NCI-H345 treated with DMSO at 0.1 percent for 48 hours (cell line): ENCODE results near the gene KIAA2012.

Source experiments
- DNase-seq: peaks from one replicate; lab custom pipeline; 2025; ENCODE audit not compliant: unreplicated experiment; lab: John Stamatoyannopoulos, UW

The KIAA2012 gene

GRCh38 chr2:202072737-202073401 is at the start of gene KIAA2012:
TSS of gene KIAA2012 (plus strand) at chr2:202073255. CDS start at chr2:202073628, 373 bp downstream.
- no peak for DNase-seq

GRCh38 chr2:202023904-202024266 is 49.2 kb upstream of the KIAA2012 start:
- DNase-seq, result no peak

DNA sequence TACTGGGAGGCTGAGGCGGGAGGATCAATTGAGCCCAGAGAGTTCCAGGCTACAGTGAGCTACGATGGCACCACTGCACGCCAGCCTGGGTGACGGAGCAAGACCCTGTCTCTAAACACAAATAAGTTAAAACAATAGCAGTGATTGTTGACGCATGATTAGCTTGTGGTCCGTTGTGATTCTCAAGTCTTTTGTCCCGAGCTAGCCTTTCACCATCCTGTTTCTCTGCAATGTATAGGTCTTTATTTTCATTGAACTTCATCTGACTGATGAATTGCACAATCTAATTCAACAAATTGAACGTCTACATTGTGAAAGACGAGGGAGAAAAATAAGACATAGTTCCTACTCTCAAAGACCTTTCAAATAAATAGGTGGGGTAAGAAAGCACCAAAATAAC is 48.2 kb upstream of the KIAA2012 start:
- no peak for DNase-seq

GRCh38 chr2:202025816-202026215 is 47.2 kb upstream of the KIAA2012 start:
- no peak for DNase-seq

DNA sequence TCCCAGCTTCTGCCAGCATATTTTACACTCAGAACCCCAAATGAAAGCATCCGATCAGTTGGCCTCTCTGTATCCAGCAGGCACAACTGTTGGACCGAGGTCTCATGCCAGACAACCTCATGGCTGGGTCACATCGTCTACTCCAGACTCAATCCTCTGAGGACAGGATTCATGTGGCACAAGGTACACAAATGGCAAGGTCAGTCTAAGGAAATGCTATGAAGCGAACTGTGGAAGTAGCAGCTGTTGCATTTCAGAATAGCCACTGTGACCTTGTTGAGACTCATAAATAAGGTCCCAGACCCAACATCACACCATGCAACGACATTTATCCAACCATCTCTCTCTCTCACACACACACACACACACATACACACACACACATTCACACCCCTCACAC is 46.5 kb upstream of the KIAA2012 start:
- no peak for DNase-seq

GRCh38 chr2:202030691-202031090 is 42.4 kb upstream of the KIAA2012 start:
- no peak for DNase-seq

DNA sequence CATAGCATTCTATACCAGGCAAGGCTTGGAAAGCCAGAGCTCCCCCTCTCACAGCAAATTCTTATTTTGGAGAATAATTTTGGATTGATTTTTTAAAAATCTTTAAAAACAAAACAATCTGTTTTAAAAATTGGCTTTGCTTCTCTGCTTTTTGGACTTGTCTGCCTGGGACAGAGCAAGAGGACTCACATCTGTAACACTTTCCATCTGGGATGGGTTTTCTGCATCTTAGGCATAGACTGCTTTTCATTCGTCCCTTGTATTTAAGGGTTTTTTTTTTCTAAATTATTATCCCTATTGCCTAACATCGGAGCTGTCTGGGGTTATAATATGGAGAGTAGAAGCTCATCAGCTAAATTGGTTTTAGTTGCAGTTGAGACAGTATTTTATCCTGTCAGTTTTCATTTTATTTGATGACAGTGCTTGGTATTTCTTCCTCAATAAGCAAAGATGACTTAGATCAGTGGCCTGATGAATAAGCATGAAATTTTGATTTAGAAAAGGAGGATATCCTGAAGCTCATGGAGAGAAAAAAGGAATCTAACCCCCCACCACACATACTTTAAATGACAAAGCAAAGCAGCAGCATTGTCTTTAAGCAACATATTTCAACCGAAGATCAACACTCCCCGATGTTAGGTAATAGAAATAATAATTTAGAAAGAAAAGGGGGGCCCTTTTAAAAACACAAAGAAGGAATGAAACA is 41.7 kb upstream of the KIAA2012 start:
- DNase-seq, result no peak

- no peak for DNase-seq
Observed at GRCh38 chr2:202032846-202033316, 40.2 kb upstream of the KIAA2012 start.

DNA sequence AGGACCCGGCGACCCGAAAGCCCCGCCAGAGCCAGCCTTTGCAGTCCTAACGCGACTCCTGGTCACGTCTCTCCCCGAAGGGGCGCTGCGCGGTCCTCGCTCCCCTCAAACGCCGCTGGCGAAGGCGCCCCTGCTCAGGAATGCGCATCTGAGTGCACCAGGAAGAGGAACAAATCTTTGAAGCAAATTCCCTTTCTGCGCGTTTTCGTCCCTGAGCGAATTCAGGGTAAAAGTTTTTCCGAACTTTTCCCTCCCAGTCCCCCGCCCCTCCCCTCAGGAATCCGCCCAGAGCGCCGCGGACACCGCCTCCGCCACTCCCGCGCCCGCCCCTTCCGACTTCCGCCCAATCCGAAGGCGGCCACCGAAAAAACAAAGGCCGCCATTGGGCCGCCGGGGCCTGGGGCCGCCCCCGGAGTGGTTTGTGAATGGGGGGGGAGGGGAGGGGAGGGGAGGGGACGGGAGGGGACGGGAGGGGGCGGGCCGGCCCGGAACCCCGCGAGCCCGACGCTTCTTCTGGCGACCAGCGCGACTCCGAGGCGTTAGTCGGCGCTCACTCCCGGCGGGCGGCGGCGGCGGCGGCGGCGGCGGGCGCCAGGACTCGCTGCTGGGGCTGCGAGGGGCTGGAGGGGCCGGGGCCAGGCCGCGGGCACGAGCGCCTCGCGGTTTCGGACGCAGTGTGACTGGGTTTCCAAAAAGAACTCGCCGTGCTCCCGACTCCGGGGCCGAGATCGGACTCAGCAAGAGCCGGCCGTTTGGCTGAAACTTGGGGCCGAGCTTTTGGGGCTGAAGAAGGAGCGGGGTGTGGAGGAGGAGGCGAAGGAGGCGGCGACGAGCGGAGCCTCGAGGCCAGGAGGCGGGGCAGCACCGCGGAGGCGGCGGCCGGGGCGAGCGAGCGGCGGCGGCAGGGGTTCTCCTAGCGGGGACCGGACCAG is 39.5 kb upstream of the KIAA2012 start, which contains the start of gene FZD7:
Gene FZD7 (plus strand): TSS at position 539 of the 932 bp plus-strand sequence. CDS start 793 bp downstream, outside the sequence.
- DNase-seq, result peak; percentile 43

- DNase-seq, result peak; percentile 19
Observed at GRCh38 chr2:202034249-202035088, 38.6 kb upstream of the KIAA2012 start.

- DNase-seq, result no peak
Observed at GRCh38 chr2:202035089-202035940, 37.7 kb upstream of the KIAA2012 start.

GRCh38 chr2:202035941-202036372 is 37.1 kb upstream of the KIAA2012 start:
- no peak for DNase-seq

GRCh38 chr2:202036601-202037037 is 36.4 kb upstream of the KIAA2012 start:
- no peak for DNase-seq

DNA sequence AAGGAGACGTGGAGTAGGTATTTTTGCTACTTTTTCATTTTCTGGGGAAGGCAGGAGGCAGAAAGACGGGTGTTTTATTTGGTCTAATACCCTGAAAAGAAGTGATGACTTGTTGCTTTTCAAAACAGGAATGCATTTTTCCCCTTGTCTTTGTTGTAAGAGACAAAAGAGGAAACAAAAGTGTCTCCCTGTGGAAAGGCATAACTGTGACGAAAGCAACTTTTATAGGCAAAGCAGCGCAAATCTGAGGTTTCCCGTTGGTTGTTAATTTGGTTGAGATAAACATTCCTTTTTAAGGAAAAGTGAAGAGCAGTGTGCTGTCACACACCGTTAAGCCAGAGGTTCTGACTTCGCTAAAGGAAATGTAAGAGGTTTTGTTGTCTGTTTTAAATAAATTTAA is 36.0 kb upstream of the KIAA2012 start:
- no peak for DNase-seq

DNA sequence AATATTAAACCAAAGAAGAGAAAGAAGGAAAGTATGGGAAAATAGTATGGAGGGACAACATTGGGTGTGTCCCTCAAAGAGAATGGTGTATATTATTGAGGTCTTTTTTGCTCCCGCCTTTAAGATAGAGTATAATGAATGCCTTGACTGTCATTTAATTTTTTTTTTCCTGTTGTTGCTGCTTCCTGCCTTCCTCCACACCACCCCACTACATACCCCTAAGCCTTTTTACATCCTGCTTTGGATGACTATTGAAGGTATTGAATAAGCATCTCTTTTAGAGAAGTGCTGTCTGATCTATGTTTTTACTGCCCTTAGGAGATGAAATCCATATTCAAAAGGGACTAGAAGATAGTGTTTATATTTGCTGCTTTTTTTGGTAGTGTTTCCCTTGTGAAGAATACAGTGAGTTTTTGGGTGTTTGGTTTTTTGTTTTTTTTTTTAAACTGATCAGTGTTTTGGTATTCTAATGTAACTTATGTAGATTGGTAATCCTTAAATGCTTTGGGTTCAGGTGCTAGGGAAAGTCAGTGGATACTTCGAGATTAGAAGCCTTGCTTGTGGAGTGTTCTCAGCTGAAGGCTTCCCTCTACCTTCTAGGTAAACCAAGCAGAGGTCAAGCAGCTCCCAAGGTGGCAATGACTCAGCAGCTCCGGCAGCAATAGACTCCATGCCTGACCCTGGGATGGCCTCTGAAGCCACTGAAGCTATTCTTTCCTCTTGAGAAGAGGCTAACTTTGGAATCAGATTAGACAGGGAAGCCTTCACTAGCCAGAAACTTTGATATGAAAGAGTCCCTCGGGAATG is 34.4 kb upstream of the KIAA2012 start:
- DNase-seq, result no peak

DNA sequence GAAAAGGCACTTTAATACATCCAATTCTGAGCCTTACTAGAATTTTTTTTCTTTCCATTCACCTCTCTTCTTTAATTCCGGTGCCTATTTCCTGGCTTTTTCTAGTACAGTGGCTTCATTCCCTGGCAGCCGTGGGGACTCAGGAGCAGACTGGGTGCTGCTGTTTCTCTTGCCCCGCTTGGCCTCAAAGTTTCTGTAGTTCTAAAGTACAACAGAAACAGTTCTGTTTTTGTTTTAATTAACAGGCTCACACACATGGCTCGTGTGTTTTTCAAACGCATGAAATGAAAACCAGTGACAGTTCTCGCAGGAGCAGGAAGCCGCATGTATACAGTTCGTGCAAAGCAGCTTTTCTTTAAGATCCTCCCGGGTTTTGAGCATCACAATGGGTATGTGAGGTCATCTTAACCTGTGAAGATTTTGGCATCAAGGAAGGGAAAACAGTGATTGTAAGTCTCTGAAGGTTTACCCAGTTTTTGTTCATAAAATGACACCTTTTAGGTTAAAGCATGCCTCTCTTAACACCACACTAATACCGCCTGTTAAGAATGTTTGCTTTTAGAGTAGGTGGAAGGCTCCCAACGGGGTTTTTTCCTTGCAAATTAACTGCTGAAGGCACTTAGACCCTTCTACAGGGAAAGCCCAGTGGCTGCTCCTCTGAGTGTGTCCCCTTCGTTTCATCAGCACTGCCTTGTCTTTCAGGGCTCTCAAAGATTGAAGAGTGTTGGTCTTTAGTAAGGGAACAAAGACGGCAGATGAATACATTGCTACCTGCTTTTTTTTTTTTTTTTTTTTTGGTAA is 33.6 kb upstream of the KIAA2012 start:
- DNase-seq, result no peak

DNA sequence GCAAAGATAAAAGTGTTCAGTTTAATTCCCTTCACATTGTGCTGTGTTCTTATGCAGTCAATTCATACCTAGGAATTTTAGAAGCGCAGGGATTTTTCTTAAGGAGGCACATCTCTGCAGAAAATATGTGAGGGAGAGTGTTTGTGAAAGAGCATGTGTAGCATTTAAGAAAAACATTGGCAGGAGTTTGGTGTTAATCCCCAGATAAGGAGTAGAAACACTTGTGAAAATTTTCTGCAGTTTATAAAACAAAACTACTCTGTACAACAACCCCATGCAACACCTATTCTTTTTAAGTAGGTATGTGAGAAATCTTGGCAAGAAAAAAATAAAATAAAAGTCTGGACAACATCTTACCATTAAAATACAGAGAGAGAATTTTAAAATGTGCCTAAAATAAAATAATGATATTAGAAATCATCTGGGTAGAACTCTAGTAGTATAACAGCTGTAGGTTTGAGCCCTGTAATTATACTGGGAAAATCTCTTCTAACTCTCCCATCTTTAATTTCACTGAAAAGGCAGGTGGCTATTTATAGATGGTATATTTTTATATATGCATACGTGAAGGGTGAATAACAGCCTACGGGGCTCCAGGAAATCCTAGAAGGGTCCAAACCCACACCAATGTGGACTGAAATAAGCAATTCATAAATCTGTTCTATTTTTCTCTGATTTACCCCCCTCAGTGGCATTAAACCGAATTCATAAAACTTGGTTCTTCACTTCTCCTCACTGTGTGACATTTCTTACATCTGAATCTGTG is 32.8 kb upstream of the KIAA2012 start:
- no peak for DNase-seq
